Colon (tissue), 2 donors: ENCODE results near the gene AMH.
"Not testable (repeated sequence)": the region's sequence is repeated elsewhere in the genome, so short reads cannot be mapped to it uniquely, and the experiment has no call there.

ENCODE experiments used
- FAIRE-seq: peaks from 2 replicates; lab custom pipeline; 2012; peaks lifted over from hg19 to GRCh38; lab: Jason Lieb, UNC
- donor health status: control.
- donor health status: control.

The AMH gene

GRCh38 chr19:2249010-2249866 lies at the start of gene AMH:
Gene AMH, plus strand, starts transcription at chr19:2249323. Its CDS starts 10 bp downstream, at chr19:2249333.
- FAIRE-seq = no peak

GRCh38 chr19:2199861-2200623 lies 49.1 kb upstream of the AMH start:
- no peak for FAIRE-seq

- FAIRE-seq = not testable (repeated sequence)
Observed at GRCh38 chr19:2200624-2201294, 48.4 kb upstream of the AMH start.

GRCh38 chr19:2201473-2202148 lies 47.5 kb upstream of the AMH start:
- no peak for FAIRE-seq

GRCh38 chr19:2202366-2202765 lies 46.8 kb upstream of the AMH start:
- no peak for FAIRE-seq

- no peak for FAIRE-seq
Observed at GRCh38 chr19:2207008-2207407, 42.1 kb upstream of the AMH start.

GRCh38 chr19:2207991-2208860 lies 40.9 kb upstream of the AMH start:
- FAIRE-seq = no peak

- no peak for FAIRE-seq
Observed at GRCh38 chr19:2208975-2209374, 40.1 kb upstream of the AMH start.

GRCh38 chr19:2209408-2209807 lies 39.7 kb upstream of the AMH start:
- no peak for FAIRE-seq

- no peak for FAIRE-seq
Observed at GRCh38 chr19:2210206-2210605, 38.9 kb upstream of the AMH start.

GRCh38 chr19:2210987-2211740 lies 38.0 kb upstream of the AMH start:
- FAIRE-seq = no peak

GRCh38 chr19:2212861-2213711 lies 36.0 kb upstream of the AMH start:
- FAIRE-seq = no peak

- FAIRE-seq = no peak
Observed at GRCh38 chr19:2213799-2214198, 35.3 kb upstream of the AMH start.

- no peak for FAIRE-seq
Observed at GRCh38 chr19:2214251-2214650, 34.9 kb upstream of the AMH start.

GRCh38 chr19:2215281-2215751 lies 33.8 kb upstream of the AMH start:
- FAIRE-seq = no peak

GRCh38 chr19:2216361-2217225 lies 32.5 kb upstream of the AMH start:
- no peak for FAIRE-seq

- FAIRE-seq = no peak
Observed at GRCh38 chr19:2217591-2217990, 31.5 kb upstream of the AMH start.

- no peak for FAIRE-seq
Observed at GRCh38 chr19:2219726-2220125, 29.4 kb upstream of the AMH start.
